IPS-18c (cell line): ENCODE measurements around the gene MYO5B.

Source experiments
- H3K4me3 ChIP-seq: 2 replicates; pipeline ENCODE4 v1.7.0; 2013; ENCODE audit warnings: low read depth, mild to moderate bottlenecking, low read length, moderate library complexity; ENCODE audit not compliant: insufficient read depth
- H3K9me3 ChIP-seq: one replicate; pipeline ENCODE4 v1.6.1; 2013; ENCODE audit warnings: mild to moderate bottlenecking, low read length, moderate library complexity; ENCODE audit not compliant: control insufficient read depth, insufficient read depth

The MYO5B gene

DNA sequence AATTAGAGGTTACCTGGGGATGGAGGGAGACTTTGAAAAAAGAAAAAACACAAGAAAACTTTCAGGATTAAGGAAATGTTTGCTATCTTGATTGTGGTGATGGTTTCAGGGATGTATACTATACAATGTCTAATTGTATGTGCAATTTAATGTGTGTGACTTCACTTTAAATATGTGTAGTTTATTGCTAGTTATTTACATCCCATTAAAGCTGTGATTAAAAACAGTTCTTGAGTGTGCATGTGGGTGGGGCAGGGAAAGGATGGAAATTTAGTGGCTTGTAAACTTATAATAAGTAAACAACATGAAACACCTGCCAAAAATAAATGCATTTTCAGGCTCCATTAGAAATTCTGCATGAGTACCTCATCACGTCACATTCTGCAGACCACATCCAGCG lies 167.0 kb downstream of the MYO5B start:
- H3K4me3 ChIP-seq = no peak overlapping the region
- H3K9me3 ChIP-seq = no peaks in the 10 kb centered on the region

DNA sequence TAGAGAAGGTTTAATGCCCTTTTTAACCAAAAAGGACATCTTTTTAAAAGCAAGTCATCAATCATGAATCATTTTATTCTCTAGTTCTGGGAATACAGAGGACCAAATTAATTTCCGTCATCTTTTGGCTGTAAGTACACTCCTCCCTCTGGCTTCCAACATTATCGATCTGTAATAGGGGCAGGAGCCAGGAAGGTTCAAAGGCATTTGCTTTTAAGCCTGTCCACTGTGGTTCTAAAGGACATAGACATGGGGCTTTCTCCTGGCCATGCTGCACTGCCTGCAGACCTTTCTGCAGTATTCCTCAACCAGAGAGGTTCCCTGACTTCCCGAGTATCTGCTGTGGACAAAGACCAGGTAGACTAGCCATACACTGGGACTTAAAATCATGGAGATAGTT lies 170.5 kb downstream of the MYO5B start:
- H3K4me3 ChIP-seq = no peak overlapping the region

GRCh38 chr18:50022985-50023384 lies 172.0 kb downstream of the MYO5B start:
- H3K9me3 ChIP-seq = no peaks in the 10 kb centered on the region
- H3K4me3 ChIP-seq = no peak overlapping the region

More for the DNA sequence above, 170.5 kb downstream of the MYO5B start:
- no peaks in the 10 kb centered on the region for H3K9me3 ChIP-seq

GRCh38 chr18:50014606-50015005 lies 180.3 kb downstream of the MYO5B start:
- Histone ChIP-seq H3K4me3 (no peak overlapping the region), H3K9me3 (no peaks in the 10 kb centered on the region)

- Histone ChIP-seq H3K4me3 (no peak overlapping the region), H3K9me3 (no peaks in the 10 kb centered on the region)
Observed at GRCh38 chr18:50013363-50014138, 181.4 kb downstream of the MYO5B start.

DNA sequence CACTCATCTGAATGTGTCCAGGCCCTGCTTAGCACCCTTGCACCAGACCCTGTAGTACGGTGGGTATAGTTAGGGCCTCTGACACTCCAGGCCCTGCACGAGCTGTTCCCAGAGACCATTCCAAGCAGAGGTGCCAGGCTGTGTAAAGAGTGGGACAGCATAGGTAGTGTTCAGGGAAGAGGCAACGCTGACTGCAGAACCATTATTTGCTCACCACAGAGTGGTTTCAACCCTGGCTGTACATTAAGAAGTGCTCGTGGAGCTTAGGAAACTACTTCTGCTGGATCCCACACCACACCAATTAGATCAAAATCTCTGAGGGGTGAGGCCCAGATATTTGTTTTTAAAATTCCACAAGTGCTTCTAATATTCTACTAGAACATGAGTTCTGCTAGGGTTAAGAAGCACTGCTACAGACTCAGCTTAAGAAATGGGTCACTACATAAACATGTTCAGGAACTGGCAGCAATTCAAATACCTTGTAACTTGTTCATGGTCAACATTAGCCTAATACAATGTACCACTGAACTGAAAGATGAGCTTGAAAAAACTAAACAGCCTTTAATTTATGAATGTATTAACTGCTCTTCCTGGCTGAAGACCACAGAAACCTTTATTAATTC lies 183.0 kb downstream of the MYO5B start:
- H3K9me3 ChIP-seq = no peaks in the 10 kb centered on the region
- no peak overlapping the region for H3K4me3 ChIP-seq

DNA sequence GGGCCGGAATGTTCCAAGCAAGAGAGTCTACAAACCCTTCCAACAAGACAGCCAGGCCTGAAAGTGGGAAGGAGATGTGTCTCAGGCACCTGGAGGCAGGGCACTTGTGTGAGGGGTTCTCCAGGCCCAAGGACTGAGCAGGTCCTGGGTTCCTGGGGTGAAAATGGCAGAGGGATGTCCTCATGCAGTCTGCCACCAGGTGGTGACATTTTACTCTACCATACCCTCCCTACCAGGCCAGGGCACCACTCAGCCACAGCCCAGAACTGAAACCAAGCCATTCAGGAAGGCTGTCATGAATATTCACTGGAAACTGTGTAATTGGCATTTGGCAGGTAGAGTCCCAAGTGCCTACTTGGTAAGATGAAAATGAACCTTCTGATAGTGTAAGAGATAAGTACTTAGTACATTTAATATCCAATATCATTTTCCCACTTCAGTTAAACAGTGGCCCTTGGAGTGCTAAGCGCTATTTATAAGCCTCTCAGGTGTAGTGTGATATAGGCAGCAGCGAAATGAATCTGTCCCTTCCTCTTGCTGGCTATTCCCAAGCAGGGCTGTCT lies 185.1 kb downstream of the MYO5B start:
- no peak overlapping the region for H3K4me3 ChIP-seq
- no peaks in the 10 kb centered on the region for H3K9me3 ChIP-seq

GRCh38 chr18:50008306-50008705 lies 186.6 kb downstream of the MYO5B start:
- no peak overlapping the region for H3K4me3 ChIP-seq

GRCh38 chr18:50006470-50007046 lies 188.4 kb downstream of the MYO5B start:
- no peak overlapping the region for H3K4me3 ChIP-seq
- H3K9me3 ChIP-seq = no peaks in the 10 kb centered on the region

More at GRCh38 chr18:50008306-50008705, 186.6 kb downstream of the MYO5B start:
- H3K9me3 ChIP-seq = no peaks in the 10 kb centered on the region

- no peaks in the 10 kb centered on the region for H3K9me3 ChIP-seq
Observed at GRCh38 chr18:50004013-50004412, 190.9 kb downstream of the MYO5B start.

GRCh38 chr18:50002781-50003180 lies 192.2 kb downstream of the MYO5B start:
- Histone ChIP-seq H3K9me3 (no peaks in the 10 kb centered on the region), H3K4me3 (no peak overlapping the region)

More at GRCh38 chr18:50004013-50004412, 190.9 kb downstream of the MYO5B start:
- no peak overlapping the region for H3K4me3 ChIP-seq

DNA sequence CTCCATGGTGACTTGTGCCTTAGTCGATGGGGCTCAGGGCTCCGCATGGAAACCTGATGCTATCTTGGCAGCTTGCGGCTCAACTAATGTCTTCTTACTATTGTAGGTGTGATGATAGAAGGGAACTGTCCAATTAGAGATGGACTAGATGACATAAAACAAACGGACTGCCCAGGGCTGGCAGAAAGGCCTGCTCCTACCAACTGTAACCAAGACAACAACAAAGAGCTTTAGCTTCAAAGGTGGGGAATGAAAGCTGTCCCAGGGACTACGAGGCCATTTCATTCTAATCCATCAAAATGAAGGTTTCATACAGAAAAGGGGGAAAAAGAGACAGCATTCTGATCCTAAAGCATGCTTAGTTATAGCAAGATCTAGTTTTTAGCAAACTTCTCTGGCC lies 194.7 kb downstream of the MYO5B start:
- Histone ChIP-seq H3K4me3 (no peak overlapping the region), H3K9me3 (no peaks in the 10 kb centered on the region)

DNA sequence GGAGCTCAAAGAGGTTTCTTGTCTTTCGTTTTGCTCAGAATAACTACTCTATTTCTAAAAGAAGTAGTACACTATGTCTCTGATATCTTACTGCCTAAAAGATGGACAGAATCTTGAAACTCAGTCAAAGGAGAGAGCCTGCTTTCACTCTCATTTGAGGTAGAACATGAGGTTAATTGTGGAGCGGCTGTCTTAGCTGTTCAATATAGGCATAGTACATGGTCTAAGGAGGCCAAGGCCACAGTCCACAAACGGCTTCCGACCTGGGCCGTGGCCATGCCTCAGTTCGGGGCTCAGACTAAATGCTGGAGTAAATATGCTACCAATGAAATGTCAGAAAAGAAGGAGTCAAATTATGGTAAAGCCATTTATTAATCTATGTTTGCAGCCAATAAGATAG lies 195.8 kb downstream of the MYO5B start:
- Histone ChIP-seq H3K9me3 (no peaks in the 10 kb centered on the region), H3K4me3 (no peak overlapping the region)

GRCh38 chr18:49997558-49997957 lies 197.4 kb downstream of the MYO5B start:
- Histone ChIP-seq H3K9me3 (no peaks in the 10 kb centered on the region), H3K4me3 (no peak overlapping the region)

GRCh38 chr18:49994410-49994809 lies 200.5 kb downstream of the MYO5B start:
- no peak overlapping the region for H3K4me3 ChIP-seq
- H3K9me3 ChIP-seq = no peaks in the 10 kb centered on the region

DNA sequence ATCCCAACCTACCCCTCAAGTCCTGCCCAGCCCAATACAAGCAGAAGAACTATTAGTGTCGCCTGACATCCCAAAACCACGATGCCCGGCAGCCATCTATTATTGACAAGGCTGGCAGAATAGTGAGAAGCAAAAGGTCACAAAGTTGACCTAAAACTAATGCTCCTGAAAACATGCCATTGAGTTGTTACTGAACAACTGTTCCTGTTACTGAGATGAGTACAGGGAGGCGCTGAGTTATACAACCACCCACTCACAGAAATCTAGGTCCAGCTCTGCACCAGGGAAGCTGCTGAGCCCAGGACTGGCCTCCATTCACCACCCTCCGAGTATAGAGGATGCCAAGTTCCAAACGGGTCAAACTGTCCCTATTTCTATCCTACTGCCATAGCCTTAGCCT lies 201.6 kb downstream of the MYO5B start:
- Histone ChIP-seq H3K4me3 (no peak overlapping the region), H3K9me3 (no peaks in the 10 kb centered on the region)

DNA sequence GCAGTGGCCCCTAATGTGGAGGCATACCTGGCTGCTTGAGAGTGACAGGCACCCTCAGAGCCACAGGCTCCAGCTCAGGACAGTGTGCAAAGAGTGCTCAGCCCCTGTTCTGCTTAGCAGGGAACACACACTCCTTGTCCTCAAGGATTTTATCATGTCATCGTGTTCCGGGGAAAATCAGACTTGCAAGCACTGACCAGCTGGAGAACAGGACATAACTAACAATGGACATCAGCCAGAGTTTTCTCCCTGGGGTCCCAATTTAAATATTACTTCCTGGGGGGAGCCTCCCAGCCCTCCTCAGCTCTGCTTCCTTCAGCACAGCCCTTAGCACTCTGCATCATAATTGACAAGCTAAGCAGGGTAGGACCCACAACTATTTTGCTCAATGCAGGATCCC lies 206.2 kb downstream of the MYO5B start:
- Histone ChIP-seq H3K9me3 (no peaks in the 10 kb centered on the region), H3K4me3 (no peak overlapping the region)

DNA sequence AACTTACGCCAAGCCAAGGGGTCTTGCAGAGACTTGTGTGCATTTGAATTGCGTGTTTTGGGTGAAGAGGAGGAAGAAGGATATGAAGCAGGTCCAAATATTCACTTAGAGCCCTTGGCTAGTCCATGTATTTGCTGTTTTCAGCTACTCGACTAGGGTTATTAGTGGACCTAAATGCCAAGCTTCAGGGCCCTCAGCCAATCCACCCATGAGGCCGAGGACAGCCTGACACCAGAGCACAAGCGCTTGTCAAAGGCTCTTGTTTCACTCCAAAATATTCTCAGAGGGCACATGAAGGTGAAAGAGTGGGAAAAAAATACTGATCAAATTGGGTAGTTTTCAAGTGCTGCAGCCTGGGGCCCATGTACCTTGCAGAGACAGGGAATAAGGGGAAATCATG lies 206.8 kb downstream of the MYO5B start:
- no peak overlapping the region for H3K4me3 ChIP-seq

More for the DNA sequence above, 206.8 kb downstream of the MYO5B start:
- H3K9me3 ChIP-seq = no peaks in the 10 kb centered on the region
